PC-3 (cell line): ENCODE measurements around the gene FOXI2. TPM values are rescaled to one million over a fixed set of nuclear protein-coding genes. Genes with fewer than 3 reads are reported as not detected.

ENCODE experiments used
- ATAC-seq: fragments of 200-7000 bp; cut with Tn5 transposase; 2 replicates; pipeline ENCODE4 v1.9.1; 2020; ENCODE audit warnings: mild to moderate bottlenecking, moderate library complexity
- BruUV-seq: library from RNA; stranded (reverse); fragments of 400-500 nt; replicated peaks from 2 replicates; lab custom pipeline; 2021; lab: Mats Ljungman, UMichigan
- CTCF ChIA-PET: fragments of 300-600 bp; sonication (Branson Sonifier 250); formaldehyde crosslinking; loops from one replicate; lab custom pipeline; 2022; ENCODE audit warnings: antibody characterized with exemption; lab: Charles Lee
- POLR2A ChIA-PET: fragments of 300-600 bp; sonication (Branson Sonifier 250); formaldehyde crosslinking; loops from one replicate; lab custom pipeline; 2022; ENCODE audit warnings: antibody characterized with exemption; ENCODE audit not compliant: unreplicated experiment; lab: Charles Lee
- DNase-seq: peaks from one replicate; pipeline ENCODE4 v3.0.0-alpha.2; 2015
- H2AFZ ChIP-seq: fragments of 300-600 bp; sonication (generic); 2 replicates; pipeline ENCODE4 v1.6.0; 2016; ENCODE audit warnings: antibody characterized with exemption, low read length
- H3F3A ChIP-seq: fragments of 300-600 bp; sonication (generic); one replicate; pipeline ENCODE4 v1.6.0; 2017; ENCODE audit warnings: antibody characterized with exemption, low read length, control low read depth, mild to moderate bottlenecking; ENCODE audit not compliant: unreplicated experiment
- H3K27ac ChIP-seq: fragments of 300-600 bp; sonication (generic); 2 replicates; pipeline ENCODE4 v1.5.1; 2016; ENCODE audit warnings: mild to moderate bottlenecking, low read length
- H3K27me3 ChIP-seq: fragments of 300-600 bp; sonication (generic); 2 replicates; pipeline ENCODE4 v1.6.1; 2016; ENCODE audit warnings: low read length, mixed read lengths
- H3K36me3 ChIP-seq: fragments of 300-600 bp; sonication (generic); 2 replicates; pipeline ENCODE4 v1.6.1; 2016; ENCODE audit warnings: low read depth, mixed run types, low read length, mixed read lengths
- H3K4me1 ChIP-seq: fragments of 300-600 bp; sonication (generic); 2 replicates; pipeline ENCODE4 v1.5.1; 2016; ENCODE audit warnings: low read length; ENCODE audit not compliant: insufficient read depth
- H3K4me2 ChIP-seq: fragments of 300-600 bp; sonication (generic); 2 replicates; pipeline ENCODE4 v1.6.0; 2016; ENCODE audit warnings: low read length
- H3K4me3 ChIP-seq: fragments of 300-600 bp; sonication (generic); 2 replicates; pipeline ENCODE4 v1.5.1; 2016; ENCODE audit warnings: mild to moderate bottlenecking, low read length, mixed read lengths
- H3K79me2 ChIP-seq: fragments of 300-600 bp; sonication (generic); 2 replicates; pipeline ENCODE4 v1.6.1; 2017; ENCODE audit warnings: low read length, mixed read lengths
- H3K9ac ChIP-seq: fragments of 300-600 bp; sonication (generic); 2 replicates; pipeline ENCODE4 v1.6.0; 2016; ENCODE audit warnings: mild to moderate bottlenecking, low read length
- H3K9me2 ChIP-seq: fragments of 300-600 bp; sonication (generic); replicated peaks from 2 replicates; pipeline ENCODE4 v1.6.1; 2016; ENCODE audit warnings: mixed run types, low read length, mixed read lengths
- H3K9me3 ChIP-seq: fragments of 300-600 bp; sonication (generic); 2 replicates; pipeline ENCODE4 v1.6.1; 2016; ENCODE audit warnings: low read length, mixed read lengths
- H4K20me1 ChIP-seq: fragments of 300-600 bp; sonication (generic); 2 replicates; pipeline ENCODE4 v1.6.1; 2016; ENCODE audit warnings: low read length, mixed read lengths
- EZH2 ChIP-seq: fragments of 300-600 bp; sonication (generic); IDR thresholded peaks from one replicate; pipeline ENCODE4 v1.6.1; 2017; ENCODE audit warnings: antibody characterized with exemption, mild to moderate bottlenecking, low read length; ENCODE audit not compliant: unreplicated experiment
- EZH2phosphoT487 ChIP-seq: fragments of 300-600 bp; sonication (generic); IDR thresholded peaks from 2 replicates; pipeline ENCODE4 v1.6.1; 2018; ENCODE audit warnings: mild to moderate bottlenecking, antibody characterized with exemption, low read length, borderline replicate concordance
- intact Hi-C: fragments of 100-400 bp; cut with micrococcal nuclease; formaldehyde crosslinking; loops from 2 replicates; pipeline ENCODE4 v1.9.0; 2023
- total RNA-seq: library from RNA; depleted of rRNA; stranded (reverse); fragments of >200 nt; gene quantifications from 2 replicates; pipeline ENCODE4 v1.2.3, GENCODE V29; 2014
- TF ChIP-seq, protein P1 (sequence below): fragments of 300-600 bp; sonication (generic); conservative IDR thresholded peaks from 2 replicates; pipeline ENCODE4 v1.5.1; 2017; ENCODE audit warnings: antibody characterized with exemption, low read depth, mild to moderate bottlenecking, low read length

FOXI2 gene
- total RNA-seq, 1 experiment from 2014 or later, result not detected

DNA sequence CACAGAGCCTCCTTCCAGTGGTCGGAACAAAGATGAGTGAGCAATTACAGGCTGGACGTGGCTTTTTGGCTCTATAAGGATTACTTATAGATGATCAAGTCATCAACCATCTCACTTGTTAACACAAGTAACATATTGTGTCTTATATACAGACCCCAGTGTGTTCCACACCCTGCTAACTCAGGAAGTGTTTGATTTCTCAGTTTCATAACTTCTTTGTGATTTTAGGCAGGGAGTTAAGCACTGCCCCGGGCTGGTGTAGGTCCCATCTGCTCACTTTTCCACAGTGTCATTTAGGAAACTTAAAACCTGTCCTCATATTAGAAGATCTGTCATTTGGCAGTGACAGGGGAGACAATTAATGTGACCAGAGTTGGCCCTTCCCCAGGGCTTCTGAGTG lies 6.2 kb downstream of the FOXI2 start:
- Histone ChIP-seq H3K79me2 (no peaks in the 10 kb centered on the region), H3K4me3 (no peak overlapping the region), H3K9me3 (no peaks in the 10 kb centered on the region), H4K20me1 (no peaks in the 10 kb centered on the region), H3K9me2 (no peaks in the 10 kb centered on the region), H3K27ac (no peak overlapping the region), H3K9ac (no peak overlapping the region), H3F3A (no peaks in the 10 kb centered on the region), H3K4me2 (no peak overlapping the region), H2AFZ (no peak overlapping the region), H3K4me1 (no peaks in the 10 kb centered on the region), H3K27me3 (no peaks in the 10 kb centered on the region), H3K36me3 (no peaks in the 10 kb centered on the region)
- ChIA-PET CTCF (no interaction called here), POLR2A (no interaction called here)
- no peak for DNase-seq
- BruUV-seq, result no TSS peak
- ATAC-seq, result no peak
- TF ChIP-seq EZH2 (no peak), EZH2phosphoT487 (no peak)
- TF ChIP-seq, protein P1, sequence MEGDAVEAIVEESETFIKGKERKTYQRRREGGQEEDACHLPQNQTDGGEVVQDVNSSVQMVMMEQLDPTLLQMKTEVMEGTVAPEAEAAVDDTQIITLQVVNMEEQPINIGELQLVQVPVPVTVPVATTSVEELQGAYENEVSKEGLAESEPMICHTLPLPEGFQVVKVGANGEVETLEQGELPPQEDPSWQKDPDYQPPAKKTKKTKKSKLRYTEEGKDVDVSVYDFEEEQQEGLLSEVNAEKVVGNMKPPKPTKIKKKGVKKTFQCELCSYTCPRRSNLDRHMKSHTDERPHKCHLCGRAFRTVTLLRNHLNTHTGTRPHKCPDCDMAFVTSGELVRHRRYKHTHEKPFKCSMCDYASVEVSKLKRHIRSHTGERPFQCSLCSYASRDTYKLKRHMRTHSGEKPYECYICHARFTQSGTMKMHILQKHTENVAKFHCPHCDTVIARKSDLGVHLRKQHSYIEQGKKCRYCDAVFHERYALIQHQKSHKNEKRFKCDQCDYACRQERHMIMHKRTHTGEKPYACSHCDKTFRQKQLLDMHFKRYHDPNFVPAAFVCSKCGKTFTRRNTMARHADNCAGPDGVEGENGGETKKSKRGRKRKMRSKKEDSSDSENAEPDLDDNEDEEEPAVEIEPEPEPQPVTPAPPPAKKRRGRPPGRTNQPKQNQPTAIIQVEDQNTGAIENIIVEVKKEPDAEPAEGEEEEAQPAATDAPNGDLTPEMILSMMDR, result no peak
- intact Hi-C loops, result no loop called here

DNA sequence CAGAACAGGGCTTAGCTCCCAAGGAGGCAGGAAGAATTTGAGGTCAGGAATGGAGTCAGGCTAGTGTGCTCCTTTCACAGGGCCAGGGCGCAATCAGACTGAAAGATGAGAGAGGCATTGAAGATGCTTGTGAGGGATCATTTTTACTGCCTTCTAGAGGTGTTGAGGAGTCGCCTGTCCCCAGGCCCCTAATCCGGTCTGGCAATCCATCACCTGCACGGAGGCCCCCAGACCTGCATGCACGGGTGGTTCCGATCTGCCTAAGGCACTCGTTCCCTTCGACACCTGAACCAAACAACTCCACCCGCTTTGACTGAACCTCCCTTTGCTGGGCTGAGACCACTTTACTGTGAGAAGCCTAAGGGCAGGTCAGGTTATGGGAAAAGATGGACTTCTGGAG lies 8.0 kb downstream of the FOXI2 start:
- H3K4me1 ChIP-seq, result no peaks in the 10 kb centered on the region
- no peak overlapping the region for H3K4me2 ChIP-seq
- no peak overlapping the region for H3K27ac ChIP-seq
- intact Hi-C loops, result no loop called here
- no TSS peak for BruUV-seq
- no peaks in the 10 kb centered on the region for H3K9me2 ChIP-seq
- ChIA-PET POLR2A (no interaction called here), CTCF (no interaction called here)
- no peak for DNase-seq
- TF ChIP-seq EZH2phosphoT487, result no peak
- TF ChIP-seq EZH2, result no peak
- TF ChIP-seq, protein P1, result no peak
- H2AFZ ChIP-seq, result no peak overlapping the region
- no peaks in the 10 kb centered on the region for H4K20me1 ChIP-seq
- no peak overlapping the region for H3K9ac ChIP-seq
- no peaks in the 10 kb centered on the region for H3K9me3 ChIP-seq
- H3K4me3 ChIP-seq, result no peak overlapping the region
- no peaks in the 10 kb centered on the region for H3K36me3 ChIP-seq
- no peaks in the 10 kb centered on the region for H3K27me3 ChIP-seq
- H3F3A ChIP-seq, result no peaks in the 10 kb centered on the region
- ATAC-seq, result no peak
- H3K79me2 ChIP-seq, result no peaks in the 10 kb centered on the region

DNA sequence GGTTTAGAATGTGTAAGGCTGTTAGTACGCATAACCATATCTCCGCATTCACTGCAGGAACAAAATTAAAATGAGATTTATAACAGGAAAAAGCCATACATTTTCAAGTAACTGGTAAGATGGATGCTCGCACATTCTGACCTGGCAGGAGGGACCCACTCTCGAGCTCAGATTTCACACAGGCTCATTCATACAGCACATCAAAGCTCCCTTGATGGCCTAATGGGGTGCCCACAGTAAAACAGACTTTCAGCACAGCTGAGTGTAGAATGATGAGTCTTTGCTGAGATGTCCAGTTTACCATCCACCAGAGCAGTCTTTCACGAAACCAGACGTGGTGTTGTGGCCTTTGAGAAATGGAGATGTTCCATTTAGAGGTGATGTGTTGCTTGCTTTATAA lies 8.9 kb downstream of the FOXI2 start:
- no peaks in the 10 kb centered on the region for H4K20me1 ChIP-seq
- no peaks in the 10 kb centered on the region for H3K79me2 ChIP-seq
- POLR2A ChIA-PET, result no interaction called here
- no peak overlapping the region for H3K4me2 ChIP-seq
- H2AFZ ChIP-seq, result no peak overlapping the region
- H3K9ac ChIP-seq, result no peak overlapping the region
- no peak overlapping the region for H3K27ac ChIP-seq
- no peak for TF ChIP-seq EZH2
- TF ChIP-seq, protein P1, result no peak
- no peak for TF ChIP-seq EZH2phosphoT487
- H3K36me3 ChIP-seq, result no peaks in the 10 kb centered on the region
- DNase-seq, result no peak
- H3K4me3 ChIP-seq, result no peak overlapping the region
- no peaks in the 10 kb centered on the region for H3K27me3 ChIP-seq
- CTCF ChIA-PET, result no interaction called here
- H3F3A ChIP-seq, result no peaks in the 10 kb centered on the region
- no peak for ATAC-seq
- BruUV-seq, result no TSS peak
- intact Hi-C loops, result no loop called here
- no peaks in the 10 kb centered on the region for H3K9me2 ChIP-seq
- H3K4me1 ChIP-seq, result no peaks in the 10 kb centered on the region
- H3K9me3 ChIP-seq, result no peaks in the 10 kb centered on the region
